NCI-H2196 (cell line): ENCODE data around the gene ARL5C.
A peak's percentile ranks its signal among the peaks of the same experiment; 100 is the strongest.

Experiments used
- DNase-seq: peaks from one replicate; lab custom pipeline; 2025; ENCODE audit not compliant: unreplicated experiment; lab: John Stamatoyannopoulos, UW

The ARL5C gene

GRCh38 chr17:39194089-39194984 lies 28.4 kb upstream of the ARL5C start:
- no peak for DNase-seq

DNA sequence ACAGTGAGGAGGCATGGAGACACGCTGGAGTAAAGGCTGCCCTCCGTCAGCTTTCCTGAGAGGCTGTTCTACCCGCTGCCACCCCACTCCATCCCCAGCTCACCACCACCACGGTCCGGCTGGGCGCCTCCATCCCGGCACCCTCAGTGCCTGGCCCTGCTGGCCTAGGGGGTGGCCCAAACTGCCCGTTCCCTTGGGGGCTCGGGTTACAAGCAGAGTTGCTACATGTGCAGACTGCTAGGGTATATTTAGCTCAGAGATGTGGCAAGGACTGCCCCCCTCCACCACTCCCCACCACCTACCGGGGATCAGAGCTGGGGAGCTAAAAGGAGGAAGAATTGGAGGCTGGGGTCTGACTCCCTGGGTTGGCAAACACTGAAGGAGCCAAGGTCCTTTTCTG lies 27.4 kb upstream of the ARL5C start:
- DNase-seq: no peak

DNA sequence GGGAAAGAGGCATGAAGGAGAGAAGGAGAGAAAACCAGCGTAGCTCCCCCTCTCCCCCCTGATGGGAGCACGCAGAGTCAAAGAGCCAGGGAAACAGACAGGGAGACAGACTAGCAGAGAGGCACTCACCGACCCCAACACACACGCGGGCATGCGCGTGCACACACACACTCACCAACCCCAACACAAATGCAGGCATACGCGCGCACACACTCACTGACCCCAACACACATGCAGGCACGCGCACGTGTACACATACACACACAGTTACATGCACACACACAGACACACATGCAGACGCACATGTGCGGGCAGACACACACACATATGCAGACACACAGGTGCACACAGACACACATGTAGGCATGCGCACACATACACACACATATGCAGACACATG lies 26.9 kb upstream of the ARL5C start:
- DNase-seq: no peak

DNA sequence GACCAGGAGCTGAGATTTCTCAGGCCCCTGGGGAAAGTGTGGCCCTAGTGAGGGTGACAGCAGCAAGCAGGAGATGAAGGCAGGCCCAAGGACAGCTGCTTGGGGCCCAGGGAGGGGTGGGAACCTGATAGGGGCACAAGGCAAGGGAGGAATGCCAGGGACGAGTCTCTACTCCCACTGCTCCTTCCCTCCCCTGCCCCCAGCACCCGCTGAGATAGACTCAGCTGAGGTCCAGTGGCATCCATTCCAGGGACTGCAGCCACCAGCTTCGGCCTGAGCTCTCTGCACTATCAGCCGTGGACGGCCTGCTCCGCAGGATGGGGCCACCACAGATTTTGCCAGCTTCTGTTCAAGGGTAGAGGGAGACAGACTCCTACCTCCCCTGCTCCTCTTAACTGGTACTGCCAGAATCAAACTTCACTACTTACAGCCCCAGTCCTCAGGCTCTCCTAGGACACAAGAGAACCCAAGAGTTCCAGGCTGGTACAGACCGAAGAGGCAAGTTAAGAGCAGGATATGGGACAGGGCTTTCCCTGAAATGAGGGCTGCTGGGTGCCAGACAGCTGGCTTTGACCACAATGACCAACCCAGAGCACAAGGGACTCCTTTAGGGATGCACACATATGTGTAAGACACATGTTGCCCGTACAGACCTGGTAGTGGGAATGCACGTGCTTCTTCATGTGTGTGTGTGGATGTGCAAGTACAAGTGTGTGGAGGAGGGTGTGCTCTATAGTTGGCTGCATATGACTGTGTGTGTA lies 26.0 kb upstream of the ARL5C start:
- no peak for DNase-seq

GRCh38 chr17:39187152-39187830 lies 21.3 kb upstream of the ARL5C start:
- DNase-seq: no peak

GRCh38 chr17:39186481-39187002 lies 20.6 kb upstream of the ARL5C start:
- peak; percentile 25 for DNase-seq

DNA sequence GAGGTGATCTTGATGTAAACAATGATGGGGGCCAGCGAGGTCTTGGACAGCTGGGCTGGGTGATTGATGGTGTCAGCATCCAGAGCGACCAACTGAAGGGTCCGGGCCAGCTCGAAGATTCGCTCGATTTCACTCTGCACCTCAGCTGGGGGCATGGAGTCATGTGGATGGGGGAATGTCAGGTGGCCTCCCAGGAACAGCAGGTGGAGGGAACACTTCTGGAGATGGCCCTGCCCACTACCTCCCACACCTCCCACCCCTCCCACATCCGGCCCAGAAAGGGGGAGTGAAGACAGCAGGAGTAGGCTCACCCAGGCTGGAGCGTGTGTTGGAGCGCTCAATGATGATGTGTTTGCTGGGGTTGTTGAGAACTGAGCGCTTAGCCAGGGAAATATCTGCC lies 17.8 kb upstream of the ARL5C start:
- no peak for DNase-seq

DNA sequence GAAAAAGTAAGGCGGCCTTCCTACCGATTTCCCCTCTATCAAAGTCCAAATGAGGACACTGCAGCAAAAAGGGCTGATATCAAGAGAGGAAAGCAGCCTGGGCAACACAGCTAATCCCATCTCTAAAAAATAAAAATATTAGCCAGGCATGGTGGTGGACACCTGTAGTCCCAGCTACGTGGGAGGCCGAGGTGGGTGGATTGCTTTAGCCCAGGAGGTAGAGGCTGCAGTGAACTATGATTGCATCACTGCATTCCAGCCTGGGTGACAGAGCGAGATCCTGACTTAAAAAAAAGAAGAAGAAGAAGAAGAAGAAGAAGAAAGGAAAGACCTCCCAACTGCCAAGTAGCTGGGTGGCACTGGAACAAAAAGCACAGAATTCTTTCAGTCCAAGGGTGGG lies 17.1 kb upstream of the ARL5C start:
- no peak for DNase-seq

DNA sequence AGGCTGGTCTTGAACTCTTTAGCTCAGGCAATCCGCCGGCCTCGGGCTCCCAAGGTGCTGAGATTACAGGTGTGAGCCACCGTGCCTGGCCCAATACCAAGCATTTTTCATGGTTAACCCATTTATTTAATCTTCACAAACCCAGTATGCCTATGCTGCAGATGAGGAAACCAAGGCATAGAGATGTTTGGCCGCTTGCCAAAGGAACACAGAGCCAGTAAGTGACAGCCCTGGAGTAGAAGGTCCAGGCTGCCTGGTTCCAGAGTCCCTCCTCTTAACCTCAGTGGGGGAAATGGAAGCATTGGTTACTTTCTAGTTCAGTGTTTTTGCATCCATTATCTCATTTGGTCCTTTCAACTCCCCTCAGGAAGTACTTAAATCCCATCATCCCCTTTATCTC lies 15.3 kb upstream of the ARL5C start:
- DNase-seq: no peak

GRCh38 chr17:39178536-39178935 lies 12.6 kb upstream of the ARL5C start:
- no peak for DNase-seq

- DNase-seq: peak; percentile 83
Observed at GRCh38 chr17:39177256-39177655, 11.3 kb upstream of the ARL5C start.

GRCh38 chr17:39175695-39176093 lies 9.7 kb upstream of the ARL5C start:
- DNase-seq: no peak

GRCh38 chr17:39174920-39175694 lies 9.1 kb upstream of the ARL5C start:
- DNase-seq: peak; percentile 34

DNA sequence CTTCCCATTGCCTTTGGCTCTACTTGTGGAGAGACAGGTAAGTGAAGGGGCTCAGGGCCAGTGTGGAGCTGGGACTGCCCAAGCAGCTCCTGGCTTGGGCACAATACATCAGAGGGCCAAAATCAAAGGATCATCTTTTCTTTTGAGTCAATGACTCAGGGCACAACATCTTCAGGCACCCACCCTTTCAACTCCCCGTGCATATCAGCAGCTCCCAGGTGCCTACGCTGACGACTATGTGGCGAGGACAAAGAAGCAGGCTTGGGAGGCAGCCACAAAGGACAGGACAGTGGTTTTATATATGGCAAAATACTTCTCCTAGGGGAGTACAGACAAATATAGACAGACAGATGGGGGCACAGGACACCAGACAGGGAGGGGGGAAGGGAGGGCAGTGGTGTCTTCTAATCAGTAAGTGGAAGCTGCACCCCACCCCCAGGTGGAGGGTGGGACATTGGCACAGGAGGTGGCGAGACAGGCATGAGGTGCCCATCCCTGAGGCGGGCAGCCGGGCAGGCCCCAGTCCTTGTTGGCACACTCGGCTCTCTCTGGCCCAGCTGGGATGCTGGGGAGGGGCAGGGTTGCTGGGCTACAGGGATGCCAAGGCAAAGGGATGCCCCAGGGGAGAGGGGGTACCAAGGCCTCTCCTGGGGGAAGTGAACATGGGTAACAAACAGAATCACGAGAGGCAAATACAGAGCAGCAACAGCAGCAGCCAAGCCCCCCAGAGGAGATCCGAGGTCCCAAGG lies 7.7 kb upstream of the ARL5C start:
- no peak for DNase-seq

- no peak for DNase-seq
Observed at GRCh38 chr17:39173080-39173479, 7.1 kb upstream of the ARL5C start.

- DNase-seq: no peak
Observed at GRCh38 chr17:39171933-39172332, 6.0 kb upstream of the ARL5C start.

DNA sequence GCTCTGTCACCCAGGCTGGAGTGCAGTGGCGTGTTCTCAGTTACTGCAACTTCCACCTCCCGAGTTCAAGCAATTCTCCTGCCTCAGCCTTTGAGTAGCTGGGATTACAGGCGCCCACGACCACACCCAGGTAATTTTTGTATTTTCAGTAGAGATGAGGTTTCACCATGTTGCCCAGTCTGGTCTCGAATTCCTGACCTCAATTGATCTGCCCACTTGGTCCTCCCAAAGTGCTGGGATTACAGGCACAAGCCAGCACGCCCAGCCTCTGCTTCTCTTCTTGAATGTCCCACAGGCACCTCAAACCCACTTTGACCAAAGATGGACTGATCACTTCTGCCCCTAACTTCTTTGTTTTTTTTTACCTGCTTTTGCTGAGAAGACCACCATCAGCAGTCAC lies 4.6 kb upstream of the ARL5C start:
- DNase-seq: no peak

DNA sequence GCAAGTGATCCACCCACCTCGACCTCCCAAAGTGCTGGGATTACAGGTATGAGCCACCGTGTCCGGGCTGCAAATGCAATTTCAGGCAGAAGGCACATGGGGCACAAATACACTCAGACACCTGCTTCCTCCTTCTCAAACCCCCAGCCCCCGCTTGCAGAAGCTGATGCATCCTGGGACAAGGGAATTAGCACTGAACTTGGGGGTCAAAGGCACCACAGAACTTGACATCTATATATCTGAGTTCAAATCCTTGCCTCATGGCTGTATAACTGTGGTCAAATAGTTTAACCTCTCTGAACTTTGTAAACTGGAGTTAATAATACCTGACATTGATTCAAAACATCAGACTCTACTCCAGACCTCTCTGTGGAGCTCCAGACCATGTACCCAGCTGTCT lies 4.1 kb upstream of the ARL5C start:
- DNase-seq: no peak

- DNase-seq: no peak
Observed at GRCh38 chr17:39169518-39169917, 3.6 kb upstream of the ARL5C start.

DNA sequence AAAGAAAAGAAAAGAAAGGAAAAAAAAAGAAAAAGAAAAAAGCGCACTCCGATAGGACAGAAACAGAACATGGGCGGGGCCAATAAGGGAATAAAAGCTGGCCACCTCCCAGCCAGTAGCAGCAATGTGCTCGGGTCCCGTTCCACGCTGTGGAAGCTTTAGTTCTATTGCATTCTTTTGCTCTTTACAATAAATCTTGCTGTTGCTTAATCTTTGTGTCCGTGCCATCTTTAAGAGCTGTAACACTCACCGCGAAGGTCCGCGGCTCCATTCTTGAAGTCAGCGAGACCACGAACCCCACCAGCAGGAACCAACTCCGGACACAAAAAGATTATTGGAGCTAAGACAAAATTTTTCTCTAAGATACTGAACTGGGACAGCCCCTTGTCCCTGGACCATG lies 3.1 kb upstream of the ARL5C start:
- no peak for DNase-seq
